Stimulated activated naive CD8-positive, alpha-beta T cell treated with anti-CD3 and anti-CD28 coated beads, Interleukin-15, amount 100 ng/mL, for 72 hours (primary cell): Measurements from ENCODE around the gene PLD3.
"Not testable (repeated sequence)": the region's sequence is repeated elsewhere in the genome, so short reads cannot be mapped to it uniquely, and the experiment has no call there.

Experiments used
- ATAC-seq: fragments of 150-1000 bp; cut with Tn5 transposase; 2 replicates; pipeline ENCODE4 v1.10.0; 2021; ENCODE audit warnings: mild to moderate bottlenecking, moderate library complexity
- DNase-seq, 2 donors: peaks; one replicate each; pipeline ENCODE4 v3.0.0; 2021 to 2022
- H3K27ac Mint-ChIP-seq, 2 donors: one replicate each; pipeline ENCODE4 v1.8.0; 2022; ENCODE audit warnings: mild to moderate bottlenecking in 2 of 2, mixed read lengths in 2 of 2, moderate library complexity in 2 of 2
- H3K27me3 Mint-ChIP-seq: one replicate; pipeline ENCODE4 v1.8.0; 2022; ENCODE audit warnings: mixed read lengths
- H3K4me1 Mint-ChIP-seq: one replicate; pipeline ENCODE4 v1.8.0; 2022; ENCODE audit warnings: mild to moderate bottlenecking, mixed read lengths
- H3K4me3 Mint-ChIP-seq, 2 donors: one replicate each; pipeline ENCODE4 v1.8.0; 2022; ENCODE audit warnings: mild to moderate bottlenecking in 2 of 2, mixed read lengths in 2 of 2, moderate library complexity in 1 of 2
- H3K9me3 Mint-ChIP-seq, 2 donors: one replicate each; pipeline ENCODE4 v1.8.0; 2022; ENCODE audit warnings: mixed read lengths in 2 of 2

Gene PLD3

DNA sequence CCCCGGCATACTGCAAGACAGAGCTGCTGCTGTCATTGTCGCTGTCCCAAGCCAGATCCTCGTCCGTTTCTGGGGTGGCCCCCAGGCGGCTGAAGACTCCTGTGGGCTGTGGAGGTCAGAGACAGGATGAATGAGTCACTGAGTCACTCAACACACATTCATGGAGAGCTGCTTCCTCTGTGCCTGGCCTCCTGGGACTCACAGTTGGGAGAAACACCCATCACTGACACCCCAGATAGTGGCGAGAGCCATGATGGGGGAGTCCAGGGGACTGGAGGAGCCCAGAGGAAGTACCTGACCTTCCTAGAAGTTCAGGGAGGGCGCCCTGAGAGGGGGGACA, 26.3 kb upstream of the PLD3 start:
- no peak for ATAC-seq
- no peak overlapping the region for H3K4me3 Mint-ChIP-seq
- H3K27me3 Mint-ChIP-seq, result no peaks in the 10 kb centered on the region
- H3K9me3 Mint-ChIP-seq, result no peaks in the 10 kb centered on the region
- no peak for DNase-seq
- H3K4me1 Mint-ChIP-seq, result no peaks in the 10 kb centered on the region
- H3K27ac Mint-ChIP-seq, result no peak overlapping the region

DNA sequence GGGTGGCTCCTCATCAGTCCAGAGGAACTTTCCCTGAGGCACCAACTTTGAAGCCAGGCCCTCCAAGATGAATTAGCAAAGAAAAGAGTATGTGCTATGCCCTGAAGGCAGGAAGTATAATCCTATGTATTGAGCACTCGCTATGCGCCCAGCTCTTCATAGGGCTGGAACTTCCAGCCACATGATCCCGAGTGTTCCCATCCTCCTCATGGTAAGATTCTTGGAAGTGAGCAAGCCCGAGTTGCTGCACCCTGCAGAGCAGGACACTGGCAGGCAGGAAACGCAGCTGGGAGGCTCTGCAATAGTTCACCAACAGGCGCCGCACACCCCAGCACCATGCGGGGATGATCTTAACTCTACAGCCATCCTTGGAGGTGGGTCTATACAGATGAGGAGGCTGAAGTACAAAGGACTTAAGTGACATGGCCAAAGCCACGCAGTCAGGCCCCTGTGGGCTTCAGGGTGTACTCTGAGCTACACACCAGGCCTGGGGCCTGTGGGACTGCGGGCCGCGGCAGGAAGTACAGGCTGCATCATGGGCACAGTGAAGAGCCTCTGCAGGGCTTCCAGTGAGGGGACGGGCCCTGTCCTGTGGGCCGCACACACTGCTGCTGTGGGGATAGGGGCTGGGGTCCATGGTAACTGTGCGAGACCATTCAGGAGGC, 25.4 kb upstream of the PLD3 start:
- no peak for ATAC-seq
- H3K4me3 Mint-ChIP-seq, result no peak overlapping the region
- H3K27ac Mint-ChIP-seq, result peak overlapping the region in 1 of 2 donors; percentile 9
- DNase-seq, result no peak
- H3K27me3 Mint-ChIP-seq, result no peaks in the 10 kb centered on the region
- no peaks in the 10 kb centered on the region for H3K9me3 Mint-ChIP-seq
- no peaks in the 10 kb centered on the region for H3K4me1 Mint-ChIP-seq

DNA sequence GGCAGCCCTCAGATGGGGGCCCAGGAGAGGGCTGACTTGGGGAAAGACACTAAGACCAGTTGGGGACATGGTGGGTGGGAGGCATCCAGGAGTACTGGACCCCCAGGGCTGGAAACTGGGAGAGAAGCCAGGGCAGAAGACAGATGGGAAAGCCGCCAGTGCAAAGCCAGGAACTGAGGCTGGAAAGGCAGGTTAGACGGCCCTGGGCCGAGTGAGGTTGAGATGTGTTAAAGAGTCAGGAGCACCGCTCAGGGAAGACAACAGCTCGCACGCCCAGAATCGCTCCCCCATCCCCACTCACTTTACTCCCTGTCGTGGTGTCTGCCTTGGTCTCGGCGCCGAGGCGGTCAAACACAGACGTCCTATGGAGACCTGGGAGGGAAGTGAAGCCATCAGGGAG, 24.8 kb upstream of the PLD3 start:
- DNase-seq, result no peak
- H3K4me3 Mint-ChIP-seq, result no peak overlapping the region
- no peaks in the 10 kb centered on the region for H3K27me3 Mint-ChIP-seq
- no peak for ATAC-seq
- no peaks in the 10 kb centered on the region for H3K4me1 Mint-ChIP-seq
- peak overlapping the region in 1 of 2 donors; percentile 9 for H3K27ac Mint-ChIP-seq
- H3K9me3 Mint-ChIP-seq, result no peaks in the 10 kb centered on the region

DNA sequence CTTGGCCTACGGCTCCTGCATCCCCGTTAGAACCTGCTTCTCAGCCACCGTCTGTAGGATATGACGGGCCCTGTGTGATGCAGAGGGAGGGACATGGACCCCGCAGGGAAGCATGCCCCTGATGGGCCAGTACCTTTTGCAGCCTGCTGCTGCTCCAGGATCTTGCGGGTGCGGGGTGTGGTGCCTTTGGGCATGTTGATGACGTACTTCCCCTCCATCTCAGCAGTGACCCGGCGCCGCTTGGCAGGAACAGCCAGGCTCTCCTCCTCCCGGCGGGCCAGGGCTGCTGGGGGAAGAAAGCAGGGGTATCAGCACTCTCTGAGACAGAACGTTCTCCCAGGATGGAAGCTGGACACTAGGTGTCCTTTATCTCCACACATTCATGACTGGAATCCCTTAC, 22.3 kb upstream of the PLD3 start:
- ATAC-seq (no peak), DNase-seq (no peak)
- no peaks in the 10 kb centered on the region for H3K9me3 Mint-ChIP-seq
- H3K27me3 Mint-ChIP-seq, result no peaks in the 10 kb centered on the region
- no peaks in the 10 kb centered on the region for H3K4me1 Mint-ChIP-seq
- H3K27ac Mint-ChIP-seq, result no peak overlapping the region
- no peak overlapping the region for H3K4me3 Mint-ChIP-seq

DNA sequence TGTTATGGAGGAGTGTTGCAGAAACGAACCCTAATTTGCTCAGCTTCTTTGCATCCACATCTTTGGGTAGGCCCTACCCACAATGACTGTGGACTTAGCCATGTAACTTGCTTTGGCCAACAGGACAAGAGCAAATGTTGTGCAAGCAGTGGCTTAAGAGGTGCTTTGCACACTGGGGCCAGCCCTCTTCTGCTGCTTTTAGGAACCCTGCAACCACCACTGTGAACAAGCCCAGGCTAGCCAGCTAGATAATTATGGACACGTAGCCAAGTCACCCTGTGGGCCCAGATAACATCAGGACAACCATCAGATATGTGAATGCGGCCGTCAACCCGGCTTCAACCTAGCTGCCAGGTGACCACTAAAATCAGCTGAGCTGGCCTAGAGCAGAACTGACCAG, 17.4 kb upstream of the PLD3 start:
- Mint-ChIP-seq H3K4me3 (no peak overlapping the region), H3K9me3 (no peaks in the 10 kb centered on the region), H3K27ac (peak overlapping the region in 1 of 2 donors; percentile 48), H3K27me3 (no peaks in the 10 kb centered on the region), H3K4me1 (no peaks in the 10 kb centered on the region)
- ATAC-seq (no peak), DNase-seq (no peak)

DNA sequence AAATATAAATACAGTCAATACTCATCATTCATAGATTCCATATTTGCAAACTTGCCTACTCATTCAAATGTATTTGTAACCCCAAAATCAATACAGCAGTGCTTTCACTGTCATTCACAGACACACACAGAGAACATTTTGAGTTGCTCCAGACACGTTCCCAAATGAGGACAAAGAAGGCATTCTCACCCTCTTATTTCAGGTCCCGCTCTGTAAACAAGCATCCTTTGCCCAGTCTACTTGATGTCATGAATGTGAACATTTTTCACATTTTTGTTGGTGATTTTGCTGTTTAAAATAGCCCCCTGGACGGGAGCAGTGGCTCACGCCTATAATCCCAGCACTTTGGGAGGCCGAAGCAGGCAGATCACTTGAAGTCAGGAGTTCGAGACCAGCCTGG, 15.8 kb upstream of the PLD3 start:
- no peak overlapping the region for H3K27ac Mint-ChIP-seq
- DNase-seq, result no peak
- no peak overlapping the region for H3K4me3 Mint-ChIP-seq
- H3K9me3 Mint-ChIP-seq, result no peaks in the 10 kb centered on the region
- no peaks in the 10 kb centered on the region for H3K4me1 Mint-ChIP-seq
- ATAC-seq, result no peak
- H3K27me3 Mint-ChIP-seq, result no peaks in the 10 kb centered on the region

DNA sequence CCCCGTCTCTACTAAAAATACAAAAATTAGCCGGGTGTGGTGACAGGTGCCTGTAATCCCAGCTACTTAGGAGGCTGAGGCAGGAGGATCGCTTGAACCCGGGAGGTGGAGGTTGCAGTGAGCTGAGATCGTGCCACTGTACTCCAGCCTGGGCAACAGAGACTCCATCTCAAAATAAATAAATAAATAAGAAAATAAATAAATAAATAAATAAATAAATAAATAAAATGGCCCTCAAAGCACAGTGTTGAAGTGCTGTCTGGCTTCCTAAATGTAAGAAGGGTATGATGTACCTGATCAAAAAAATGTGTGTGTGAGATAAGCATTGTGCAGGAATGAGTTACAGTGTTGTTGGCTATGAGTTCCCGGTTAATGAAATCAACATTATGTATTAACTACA, 15.4 kb upstream of the PLD3 start:
- H3K27me3 Mint-ChIP-seq, H3K9me3 Mint-ChIP-seq, DNase-seq, H3K4me3 Mint-ChIP-seq, H3K4me1 Mint-ChIP-seq, ATAC-seq, H3K27ac Mint-ChIP-seq: not testable (repeated sequence)

DNA sequence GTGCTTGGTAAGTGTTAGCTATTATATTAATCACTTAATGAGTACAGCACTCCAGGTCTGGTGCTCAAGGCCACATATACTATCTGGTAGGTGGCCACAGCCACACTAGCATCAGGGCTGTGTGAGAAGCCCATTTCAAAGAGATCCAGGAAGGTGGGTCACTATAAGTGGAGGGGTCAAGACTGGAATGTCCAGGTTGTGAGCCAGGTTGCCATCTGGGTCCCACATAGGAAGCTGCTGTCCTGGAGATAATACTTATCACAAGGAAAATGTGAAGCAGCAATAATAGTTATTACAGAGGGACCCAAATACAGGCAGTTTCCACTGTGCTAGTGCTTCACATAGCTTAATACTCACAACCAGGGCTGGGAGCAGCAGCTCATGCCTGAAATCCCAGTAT, 13.4 kb upstream of the PLD3 start:
- H3K4me1 Mint-ChIP-seq, result no peaks in the 10 kb centered on the region
- peak overlapping the region in 1 of 2 donors; percentile 19 for H3K27ac Mint-ChIP-seq
- H3K4me3 Mint-ChIP-seq, result no peak overlapping the region
- no peaks in the 10 kb centered on the region for H3K9me3 Mint-ChIP-seq
- no peak for DNase-seq
- no peaks in the 10 kb centered on the region for H3K27me3 Mint-ChIP-seq
- ATAC-seq, result no peak

DNA sequence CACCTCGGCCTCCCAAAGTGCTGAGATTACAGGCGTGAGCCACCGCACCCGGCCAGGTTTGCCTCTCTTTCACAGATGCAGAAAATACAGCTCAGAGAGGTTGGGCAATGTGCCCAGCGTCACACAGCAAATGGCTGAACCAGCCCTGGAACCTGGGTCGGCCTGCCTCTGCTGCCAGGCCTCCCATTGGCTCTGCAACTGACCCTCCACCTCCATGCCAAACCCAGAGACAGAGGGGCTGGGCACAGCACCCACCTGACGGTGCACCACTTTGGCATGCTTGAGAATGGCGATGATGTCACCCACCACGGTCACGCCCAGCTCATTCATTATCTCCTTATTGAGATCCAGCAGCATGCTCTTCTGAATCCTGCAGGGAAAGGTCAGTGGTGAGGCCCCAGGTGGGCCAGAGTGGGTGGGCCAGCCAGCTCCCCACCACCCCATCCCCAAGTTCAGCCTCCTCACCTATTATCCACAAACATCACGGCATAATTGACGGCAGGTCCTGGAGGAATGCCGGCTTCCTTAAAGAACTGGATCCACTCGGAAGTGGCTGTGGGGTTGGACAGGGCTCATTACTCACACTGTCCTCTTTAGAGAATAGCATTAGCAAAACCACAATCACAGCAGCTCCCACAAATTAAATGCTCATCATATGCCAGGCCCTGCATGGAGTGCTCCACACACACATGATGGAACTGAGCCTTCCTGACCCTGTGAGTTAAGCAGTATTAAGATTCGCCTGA, 12.5 kb upstream of the PLD3 start:
- Mint-ChIP-seq H3K27ac (no peak overlapping the region), H3K9me3 (no peaks in the 10 kb centered on the region), H3K27me3 (no peaks in the 10 kb centered on the region), H3K4me3 (no peak overlapping the region), H3K4me1 (no peaks in the 10 kb centered on the region)
- ATAC-seq (no peak), DNase-seq (no peak)

DNA sequence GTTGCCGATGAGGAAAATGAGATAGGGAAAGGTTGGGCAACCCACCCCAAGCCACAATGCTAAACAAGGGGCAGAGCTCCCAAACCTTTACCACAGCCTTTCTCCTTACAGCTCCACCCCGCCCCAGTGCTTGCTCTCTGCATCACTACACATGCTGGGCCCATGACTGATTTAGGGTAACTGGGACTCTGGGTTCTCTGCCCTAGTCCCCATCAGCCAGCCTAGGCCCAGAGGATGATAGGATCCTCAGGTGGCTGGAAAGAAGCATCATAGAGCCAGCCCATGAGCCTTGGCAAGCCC, 11.9 kb upstream of the PLD3 start:
- Mint-ChIP-seq H3K27ac (no peak overlapping the region), H3K4me1 (no peaks in the 10 kb centered on the region), H3K9me3 (no peaks in the 10 kb centered on the region), H3K4me3 (no peak overlapping the region), H3K27me3 (no peaks in the 10 kb centered on the region)
- no peak for ATAC-seq
- no peak for DNase-seq

DNA sequence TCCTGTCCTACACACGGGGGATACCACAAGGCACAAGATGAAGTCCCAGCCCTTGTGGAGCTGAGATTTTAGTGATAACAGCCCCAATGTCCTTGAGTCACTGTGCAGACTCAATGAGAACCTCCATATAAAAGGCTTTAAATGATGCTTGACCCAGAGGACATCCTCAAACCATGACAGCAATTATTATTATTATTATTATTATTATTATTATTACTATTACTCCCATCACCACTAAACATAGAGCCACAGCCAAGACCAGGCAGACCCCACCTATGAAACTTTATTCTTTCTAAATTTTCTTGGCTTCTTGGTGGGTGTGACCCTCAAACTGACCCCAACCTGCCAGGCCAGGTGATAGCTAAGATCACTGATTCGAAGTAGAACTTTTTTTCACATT, 11.4 kb upstream of the PLD3 start:
- Mint-ChIP-seq H3K27ac (no peak overlapping the region), H3K4me1 (no peaks in the 10 kb centered on the region), H3K27me3 (no peaks in the 10 kb centered on the region), H3K4me3 (no peak overlapping the region), H3K9me3 (no peaks in the 10 kb centered on the region)
- no peak for ATAC-seq
- no peak for DNase-seq

DNA sequence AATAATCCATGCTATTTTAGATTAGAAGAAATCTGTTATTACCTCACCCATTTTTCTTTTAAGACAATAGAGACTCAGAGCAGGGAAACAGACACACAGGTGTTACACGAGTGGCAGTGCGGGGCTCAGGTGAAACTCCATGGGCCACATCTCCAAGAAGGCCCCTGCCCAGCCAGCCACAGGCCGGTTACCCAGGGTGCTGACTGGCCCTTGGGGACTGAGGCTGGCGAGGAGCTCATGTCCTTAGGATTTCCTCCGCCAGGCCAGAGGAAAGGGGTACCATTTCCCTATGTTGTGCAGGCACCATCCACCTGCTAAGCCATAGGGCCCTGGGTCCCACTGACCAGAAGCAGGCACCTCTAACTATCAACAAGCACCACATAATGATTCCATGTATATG, 10.9 kb upstream of the PLD3 start:
- Mint-ChIP-seq H3K27me3 (no peaks in the 10 kb centered on the region), H3K4me1 (no peaks in the 10 kb centered on the region), H3K9me3 (no peaks in the 10 kb centered on the region), H3K4me3 (no peak overlapping the region), H3K27ac (no peak overlapping the region)
- DNase-seq (no peak), ATAC-seq (no peak)

DNA sequence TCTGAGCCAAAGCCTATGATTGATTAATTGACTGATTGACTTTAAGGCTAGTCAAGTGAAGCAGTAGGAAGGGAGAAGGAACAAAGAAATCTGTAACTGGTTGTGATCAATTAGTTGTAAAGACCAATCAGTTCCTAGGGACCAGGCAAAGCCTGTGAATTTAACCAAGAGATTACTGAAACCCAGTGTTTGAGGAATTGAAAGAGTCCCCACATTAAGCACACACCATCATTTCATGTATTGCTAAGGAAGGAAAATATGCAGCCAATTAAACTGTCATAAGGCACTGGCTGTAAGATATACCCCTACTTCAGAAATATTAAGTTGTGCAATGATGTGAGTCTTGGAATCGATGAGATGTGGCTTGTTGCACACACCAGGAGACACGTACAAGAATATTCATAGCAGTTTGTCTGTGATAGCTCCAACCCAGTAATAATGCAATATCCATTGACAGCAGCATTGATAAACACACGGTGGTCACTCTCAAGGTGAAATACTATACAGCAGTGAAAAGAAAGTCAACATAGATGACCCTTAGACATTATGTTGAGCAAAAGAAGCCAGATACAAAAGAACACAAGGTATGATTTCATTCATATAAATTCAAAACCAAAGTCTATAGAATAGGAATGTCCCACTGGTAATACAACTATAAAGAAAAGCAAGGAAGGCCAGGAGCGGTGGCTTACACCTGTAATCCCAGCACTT, 9.3 kb upstream of the PLD3 start:
- Mint-ChIP-seq H3K4me1 (peaks cover 5% of the 10 kb centered on the region), H3K27me3 (no peaks in the 10 kb centered on the region), H3K9me3 (no peaks in the 10 kb centered on the region), H3K4me3 (no peak overlapping the region), H3K27ac (peak overlapping the region in 1 of 2 donors; percentile 28)
- ATAC-seq (no peak), DNase-seq (no peak)

DNA sequence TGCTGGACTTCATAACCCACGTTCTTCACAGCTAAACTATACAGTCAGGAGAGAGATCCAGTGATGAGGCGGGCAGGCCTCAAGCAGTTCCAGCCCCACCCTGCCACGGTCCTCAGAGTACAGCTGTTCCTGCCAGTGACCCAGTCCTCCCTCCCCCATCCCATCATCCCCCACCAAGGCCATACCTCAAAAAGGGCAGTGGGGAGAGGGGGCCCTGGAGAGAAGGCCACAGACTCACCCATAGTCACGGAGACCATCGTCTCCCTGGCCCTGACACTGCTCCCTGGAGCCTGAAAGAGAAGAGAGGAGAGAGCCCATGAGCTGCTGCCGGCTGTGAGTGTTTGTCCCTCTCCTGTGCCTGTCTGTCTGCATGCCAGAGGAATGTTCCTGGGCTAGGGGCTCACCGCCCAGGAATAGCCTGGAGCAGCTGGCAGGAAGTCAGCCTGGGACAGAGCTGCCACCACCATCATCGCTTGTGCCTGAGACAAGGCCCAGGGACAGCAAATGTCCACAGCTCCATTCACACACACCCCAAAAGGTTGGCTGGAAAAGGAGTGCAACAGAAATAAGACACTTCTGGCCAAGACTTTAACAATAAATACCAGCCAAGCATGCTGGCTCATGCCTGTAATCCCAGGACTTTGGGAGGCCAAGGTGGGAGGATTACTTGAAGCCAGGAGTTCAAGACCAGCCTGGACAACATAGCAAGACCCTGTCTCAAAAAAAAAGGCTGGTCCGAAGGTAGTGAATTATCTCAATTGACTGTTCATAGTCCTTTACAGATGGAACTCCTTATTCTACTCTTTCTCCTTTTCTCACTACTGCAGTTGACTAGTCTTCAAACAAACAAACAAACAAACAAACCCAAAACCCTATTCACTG, 6.7 kb upstream of the PLD3 start:
- ATAC-seq (no peak), DNase-seq (no peak)
- H3K27me3 Mint-ChIP-seq, result no peaks in the 10 kb centered on the region
- no peaks in the 10 kb centered on the region for H3K9me3 Mint-ChIP-seq
- peaks cover 7% of the 10 kb centered on the region for H3K4me1 Mint-ChIP-seq
- peak overlapping the region in 1 of 2 donors; percentile 29 for H3K27ac Mint-ChIP-seq
- H3K4me3 Mint-ChIP-seq, result no peak overlapping the region

DNA sequence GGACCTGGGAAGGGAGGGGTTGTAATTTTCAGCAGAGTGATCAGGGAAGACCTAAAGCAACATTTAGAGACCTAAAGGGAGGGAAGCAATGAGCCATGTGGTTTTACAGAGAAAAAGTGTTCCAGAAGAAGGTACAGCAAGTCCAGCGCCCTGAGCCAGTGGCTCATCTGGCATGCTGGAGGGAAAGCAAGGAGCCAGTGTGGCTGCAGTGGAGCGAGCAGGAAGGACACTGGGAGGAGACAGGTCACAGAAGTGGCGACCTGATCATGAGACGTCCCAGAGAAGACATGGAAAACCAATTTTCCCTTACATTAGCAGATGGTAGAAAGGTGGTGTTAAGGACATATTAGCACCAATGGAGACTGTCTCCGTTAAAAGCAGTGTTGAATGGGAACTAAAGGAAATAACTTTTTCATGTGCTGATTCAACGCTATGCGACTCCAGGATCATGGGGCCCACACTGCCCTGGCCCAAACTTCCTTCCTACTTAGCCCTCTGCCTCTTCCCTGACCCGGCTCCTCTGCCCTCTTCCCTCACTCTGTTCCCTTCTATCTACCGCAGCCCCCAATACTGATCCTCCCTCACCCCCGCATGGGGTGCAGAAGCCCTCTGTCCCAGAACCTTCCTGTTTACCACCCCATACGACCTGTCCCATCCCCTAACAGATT, 5.7 kb upstream of the PLD3 start:
- peaks cover 17% of the 10 kb centered on the region for H3K4me1 Mint-ChIP-seq
- H3K27me3 Mint-ChIP-seq, result no peaks in the 10 kb centered on the region
- no peak overlapping the region for H3K4me3 Mint-ChIP-seq
- DNase-seq, result no peak
- no peaks in the 10 kb centered on the region for H3K9me3 Mint-ChIP-seq
- ATAC-seq, result no peak
- peak overlapping the region in 1 of 2 donors; percentile 30 for H3K27ac Mint-ChIP-seq
